ENCODE results near the gene RIMBP3C.
"Not testable (repeated sequence)": the region's sequence is repeated elsewhere in the genome, so short reads cannot be mapped to it uniquely, and the experiment has no call there.

DNA sequence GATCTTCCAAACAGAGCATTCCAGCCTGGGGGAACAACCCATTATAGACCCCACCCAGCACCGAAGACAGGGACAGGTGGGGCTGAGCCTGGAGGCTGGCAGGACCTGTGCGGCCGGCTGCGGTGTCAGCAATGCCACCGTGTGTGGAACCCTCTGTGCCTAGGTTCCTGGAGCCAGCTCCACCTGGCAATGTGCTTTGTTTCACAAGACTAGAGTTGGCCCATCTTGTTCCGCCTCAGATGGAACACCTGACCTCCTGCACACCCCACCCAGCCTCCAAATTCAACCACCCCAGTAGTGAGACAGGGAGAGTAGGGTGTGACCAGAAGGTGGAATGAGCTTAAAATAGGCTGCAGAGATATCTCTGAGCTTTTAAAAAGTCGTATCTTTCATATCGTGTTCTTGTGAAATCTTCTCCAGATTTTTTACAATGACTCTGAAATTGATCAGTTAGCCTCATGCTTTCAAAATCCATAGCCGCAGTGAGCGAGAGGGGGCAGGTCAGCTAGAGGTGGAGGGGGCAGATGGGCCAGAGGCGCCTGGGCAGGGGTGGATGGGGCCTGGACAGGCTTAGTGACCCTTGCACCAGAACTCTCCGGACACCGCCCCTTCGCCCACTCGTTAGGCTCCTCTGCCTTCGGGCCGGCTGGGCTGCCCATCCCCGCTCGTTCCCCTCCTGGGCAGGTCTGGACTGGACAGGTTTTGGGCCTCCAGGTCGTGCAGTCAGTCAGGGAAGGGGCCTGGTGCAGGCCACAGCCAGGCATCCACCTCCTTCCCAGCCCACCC is 18.2 kb downstream of the RIMBP3C start:
- TF ChIP-seq, protein P1, sequence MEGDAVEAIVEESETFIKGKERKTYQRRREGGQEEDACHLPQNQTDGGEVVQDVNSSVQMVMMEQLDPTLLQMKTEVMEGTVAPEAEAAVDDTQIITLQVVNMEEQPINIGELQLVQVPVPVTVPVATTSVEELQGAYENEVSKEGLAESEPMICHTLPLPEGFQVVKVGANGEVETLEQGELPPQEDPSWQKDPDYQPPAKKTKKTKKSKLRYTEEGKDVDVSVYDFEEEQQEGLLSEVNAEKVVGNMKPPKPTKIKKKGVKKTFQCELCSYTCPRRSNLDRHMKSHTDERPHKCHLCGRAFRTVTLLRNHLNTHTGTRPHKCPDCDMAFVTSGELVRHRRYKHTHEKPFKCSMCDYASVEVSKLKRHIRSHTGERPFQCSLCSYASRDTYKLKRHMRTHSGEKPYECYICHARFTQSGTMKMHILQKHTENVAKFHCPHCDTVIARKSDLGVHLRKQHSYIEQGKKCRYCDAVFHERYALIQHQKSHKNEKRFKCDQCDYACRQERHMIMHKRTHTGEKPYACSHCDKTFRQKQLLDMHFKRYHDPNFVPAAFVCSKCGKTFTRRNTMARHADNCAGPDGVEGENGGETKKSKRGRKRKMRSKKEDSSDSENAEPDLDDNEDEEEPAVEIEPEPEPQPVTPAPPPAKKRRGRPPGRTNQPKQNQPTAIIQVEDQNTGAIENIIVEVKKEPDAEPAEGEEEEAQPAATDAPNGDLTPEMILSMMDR (IDR thresholded peaks at IDR 0.05), result not testable (repeated sequence)
- TF ChIP-seq EZH2 (IDR thresholded peaks at IDR 0.05; ENCODE audit: borderline replicate concordance, insufficient read depth, low read depth, low read length, poor library complexity, severe bottlenecking), result not testable (repeated sequence)

Data from B cell (primary cell).